ENCODE data around the gene CHST5.

DNA sequence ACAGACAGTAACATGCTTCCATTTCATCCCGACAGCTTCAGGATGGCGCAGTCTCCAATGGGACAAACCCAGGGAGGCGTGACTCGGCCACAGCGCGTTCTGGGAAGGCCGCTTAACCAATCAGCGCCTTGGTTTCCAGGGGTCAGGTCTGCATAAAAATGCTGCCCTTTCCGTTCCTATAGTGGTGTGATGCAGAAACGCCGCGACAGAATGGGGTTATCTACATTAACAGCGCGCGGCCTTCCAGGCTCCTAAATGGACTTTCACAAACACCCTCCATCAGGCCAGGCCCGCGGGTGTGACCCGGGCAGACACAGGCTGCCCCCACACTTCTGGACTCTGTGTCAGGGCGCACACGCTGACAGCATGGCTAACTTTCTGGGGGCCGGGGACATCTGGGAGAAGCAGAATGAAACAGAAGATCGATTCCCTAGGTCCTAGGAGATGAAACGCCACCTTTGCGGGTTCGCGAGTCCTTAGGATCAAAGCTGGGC, 19.4 kb upstream of the CHST5 start:
- peak; percentile 23 for TF ChIP-seq POLR2A (IDR thresholded peaks at IDR 0.05; ENCODE audit: low read length)
- TF ChIP-seq GATA1 (IDR thresholded peaks at IDR 0.05; ENCODE audit: low read depth, low read length) = no peak

All from erythroblast (primary cell).